H1 (cell line): Measurements from ENCODE around the gene LYPD6. TPM values are rescaled to one million over a fixed set of nuclear protein-coding genes. Genes with fewer than 3 reads are reported as not detected.

Experiments
- CTCF ChIA-PET: fragments of 300-600 bp; sonication (Branson Sonifier 250); formaldehyde crosslinking; loops from one replicate; lab custom pipeline; 2021; ENCODE audit not compliant: partially characterized antibody; lab: Charles Lee
- POLR2A ChIA-PET: fragments of 300-600 bp; sonication (Branson Sonifier 250); formaldehyde crosslinking; loops from one replicate; lab custom pipeline; 2021; ENCODE audit warnings: inconsistent platforms; ENCODE audit not compliant: partially characterized antibody; lab: Charles Lee
- DNase-seq, 2 experiments: peaks; one replicate each; pipeline versions ENCODE4 v3.0.0 to v3.0.0-alpha.2; 2010 to 2022; ENCODE audit warnings: low spot score in 2 of 2, low read depth in 1 of 2, mixed read lengths in 1 of 2
- FAIRE-seq: peaks from 2 replicates; lab custom pipeline; 2011; peaks lifted over from hg19 to GRCh38; lab: Jason Lieb, UNC
- H2AFZ ChIP-seq: 2 replicates; pipeline ENCODE4 v1.8.1; 2012; ENCODE audit warnings: low read length, inconsistent platforms
- H2AK5ac ChIP-seq: 2 replicates; pipeline ENCODE4 v1.6.1; 2013; ENCODE audit warnings: low read depth, low read length
- H2BK120ac ChIP-seq: replicated peaks from 2 replicates; pipeline ENCODE3; 2013; ENCODE audit warnings: low read depth, low read length, inconsistent platforms
- H2BK12ac ChIP-seq: 2 replicates; pipeline ENCODE4 v1.6.1; 2013; ENCODE audit warnings: low read depth, low read length
- H2BK15ac ChIP-seq: 2 replicates; pipeline ENCODE4 v1.6.1; 2013; ENCODE audit warnings: low read length
- H2BK20ac ChIP-seq: 2 replicates; pipeline ENCODE4 v1.6.1; 2013; ENCODE audit warnings: low read length
- H2BK5ac ChIP-seq: 2 replicates; pipeline ENCODE4 v1.6.1; 2013; ENCODE audit warnings: low read depth, low read length
- H3K14ac ChIP-seq: 2 replicates; pipeline ENCODE4 v1.6.1; 2013; ENCODE audit warnings: inconsistent platforms; ENCODE audit not compliant: insufficient read length
- H3K18ac ChIP-seq: 2 replicates; pipeline ENCODE4 v1.6.1; 2013; ENCODE audit warnings: low read length; ENCODE audit errors: extremely low read depth
- H3K23ac ChIP-seq: 2 replicates; pipeline ENCODE4 v1.6.1; 2013; ENCODE audit warnings: inconsistent platforms; ENCODE audit not compliant: insufficient read length
- H3K23me2 ChIP-seq: 2 replicates; pipeline ENCODE4 v1.6.1; 2013; ENCODE audit warnings: low read depth, low read length
- H3K27ac ChIP-seq: 2 replicates; pipeline ENCODE4 v1.6.1; 2011; ENCODE audit warnings: low read depth, low read length, inconsistent platforms
- H3K27me3 ChIP-seq, 4 experiments: replicated peaks in 1 of 4; 1 replicate in 1 of 4; 2 replicates in 3 of 4; pipeline versions ENCODE4 v1.6.1 to v1.8.1; 2011 to 2013; ENCODE audit warnings: low read length in 3 of 4, mild to moderate bottlenecking in 3 of 4, inconsistent platforms in 2 of 4, mixed read lengths in 2 of 4, moderate library complexity in 1 of 4; ENCODE audit not compliant: control insufficient read depth in 3 of 4, insufficient read depth in 3 of 4; ENCODE audit errors: extremely low read depth in 1 of 4
- H3K36me3 ChIP-seq, 4 experiments: 2 replicates each; pipeline versions ENCODE4 v1.6.1 to v1.8.1; 2011 to 2013; ENCODE audit warnings: mild to moderate bottlenecking in 4 of 4, low read length in 3 of 4, moderate library complexity in 2 of 4, control low read depth in 1 of 4, inconsistent platforms in 1 of 4; ENCODE audit not compliant: insufficient read depth in 4 of 4, control insufficient read depth in 2 of 4
- H3K4ac ChIP-seq: replicated peaks from 2 replicates; pipeline ENCODE3; 2013; ENCODE audit warnings: low read length, low read depth, mixed read lengths, inconsistent platforms; ENCODE audit not compliant: insufficient read length
- H3K4me1 ChIP-seq, 4 experiments: replicated peaks in 1 of 4; 1 replicate in 1 of 4; 2 replicates in 3 of 4; pipeline versions ENCODE4 v1.6.1 to v1.8.1; 2011 to 2013; ENCODE audit warnings: low read length in 3 of 4, inconsistent platforms in 2 of 4, mixed read lengths in 1 of 4; ENCODE audit not compliant: insufficient read depth in 4 of 4, control insufficient read depth in 3 of 4
- H3K4me2 ChIP-seq, 2 experiments: 2 replicates each; pipeline versions ENCODE4 v1.6.1 to v1.8.1; 2011 to 2013; ENCODE audit warnings: low read depth in 2 of 2, low read length in 2 of 2, control low read depth in 1 of 2, inconsistent platforms in 1 of 2, mild to moderate bottlenecking in 1 of 2; ENCODE audit not compliant: insufficient read depth in 1 of 2
- H3K4me3 ChIP-seq, 4 experiments: fragments of 200-600, 300-600 bp in 1 of 4; sonication (generic), shearing (Covaris generic), sonication (Bioruptor Twin) in 1 of 4; 2 replicates each; pipeline versions ENCODE4 v1.5.1 to v1.8.1; 2011 to 2016; ENCODE audit warnings: low read length in 4 of 4, low read depth in 3 of 4, control low read depth in 2 of 4, inconsistent platforms in 2 of 4, mild to moderate bottlenecking in 2 of 4, mixed read lengths in 1 of 4, moderate library complexity in 1 of 4; ENCODE audit not compliant: insufficient read depth in 2 of 4; ENCODE audit errors: extremely low read depth in 1 of 4
- H3K56ac ChIP-seq: replicated peaks from 2 replicates; pipeline ENCODE3; 2013; ENCODE audit warnings: low read depth, mild to moderate bottlenecking, mixed read lengths, low read length, inconsistent platforms; ENCODE audit not compliant: insufficient read length
- H3K79me1 ChIP-seq: 2 replicates; pipeline ENCODE4 v1.6.1; 2013; ENCODE audit warnings: low read depth, low read length, control low read depth
- H3K79me2 ChIP-seq, 2 experiments: 2 replicates each; pipeline versions ENCODE4 v1.6.1 to v1.8.1; 2012 to 2013; ENCODE audit warnings: low read length in 2 of 2, mild to moderate bottlenecking in 2 of 2, inconsistent platforms in 1 of 2; ENCODE audit not compliant: insufficient read depth in 2 of 2, control insufficient read depth in 1 of 2
- H3K9ac ChIP-seq, 4 experiments: replicated peaks in 1 of 4; 1 replicate in 1 of 4; 2 replicates in 3 of 4; pipeline versions ENCODE4 v1.6.1 to v1.8.1; 2011 to 2013; ENCODE audit warnings: low read depth in 3 of 4, low read length in 3 of 4, control low read depth in 2 of 4, mild to moderate bottlenecking in 2 of 4, moderate library complexity in 2 of 4, inconsistent platforms in 1 of 4; ENCODE audit errors: extremely low read depth in 1 of 4
- H3K9me3 ChIP-seq, 2 experiments: 2 replicates each; pipeline versions ENCODE4 v1.6.1 to v1.8.1; 2012 to 2013; ENCODE audit warnings: mild to moderate bottlenecking in 2 of 2, moderate library complexity in 2 of 2, control low read depth in 1 of 2, inconsistent platforms in 1 of 2, low read depth in 1 of 2, low read length in 1 of 2, mixed read lengths in 1 of 2; ENCODE audit not compliant: insufficient read depth in 2 of 2
- H4K20me1 ChIP-seq, 2 experiments: replicated peaks in 1 of 2; 2 replicates each; pipeline versions ENCODE3 to v1.8.1; 2011 to 2013; ENCODE audit warnings: inconsistent platforms in 2 of 2, low read length in 2 of 2, mild to moderate bottlenecking in 1 of 2; ENCODE audit not compliant: insufficient read depth in 2 of 2, control insufficient read depth in 1 of 2
- H4K5ac ChIP-seq: 2 replicates; pipeline ENCODE4 v1.6.1; 2013; ENCODE audit warnings: low read length, low read depth, mixed read lengths, inconsistent platforms; ENCODE audit not compliant: insufficient read length
- H4K8ac ChIP-seq: 2 replicates; pipeline ENCODE4 v1.8.0; 2013; ENCODE audit warnings: mild to moderate bottlenecking, moderate library complexity, low read length, inconsistent platforms; ENCODE audit not compliant: insufficient read depth; ENCODE audit errors: extremely low read depth
- H4K91ac ChIP-seq: replicated peaks from 2 replicates; pipeline ENCODE3; 2013; ENCODE audit warnings: low read length, mixed read lengths, inconsistent platforms; ENCODE audit not compliant: insufficient read length
- MAFK ChIP-seq: IDR thresholded peaks from 2 replicates; pipeline ENCODE4 v1.6.1; 2012; ENCODE audit warnings: low read depth, mild to moderate bottlenecking, improper control_type of control experiment, low read length
- RFX5 ChIP-seq: IDR thresholded peaks from 2 replicates; pipeline ENCODE4 v1.6.1; 2011; ENCODE audit warnings: low read depth, low read length, improper control_type of control experiment, borderline replicate concordance
- SP1 ChIP-seq: IDR thresholded peaks from 2 replicates; pipeline ENCODE4 v1.6.1; 2011; ENCODE audit warnings: low read depth, low read length
- WGBS, 2 experiments: shearing (Covaris generic) in 1 of 2; methylation state at CpG; one replicate each; pipeline versions ENCODE4 v1.1.6 to v1.1.7; 2013 to 2015; ENCODE audit warnings: low lambda C conversion rate in 2 of 2, mixed read lengths in 2 of 2, inconsistent platforms in 1 of 2, low coverage in 1 of 2, missing lambda C conversion rate in 1 of 2; ENCODE audit not compliant: insufficient replicate concordance in 2 of 2, insufficient coverage in 1 of 2, insufficient read length in 1 of 2; ENCODE audit errors: extremely low coverage in 1 of 2, missing lambda C conversion rate in 1 of 2; 5-methylcytosine and 5-hydroxymethylcytosine counted together
- polyA plus RNA-seq, 7 experiments: library from polyadenylated mRNA; depleted of rRNA in 3 of 7; stranded (reverse) in 5 of 7; unstranded in 2 of 7; fragments of >200 nt in 5 of 7; fragments of 200-250 nt in 2 of 7; gene quantifications; 1 replicate in 5 of 7; 2 replicates in 1 of 7; 4 replicates in 1 of 7; pipeline versions ENCODE4 v1.2.1 to v1.2.3, GENCODE V29; 2011 to 2013; ENCODE audit warnings: missing spikeins in 2 of 7, mixed read lengths in 2 of 7
- total RNA-seq: library from RNA; stranded (reverse); fragmentation: NEBNext Ultra II Directional; extraction: Animal tissue kit (Norgen Biotek cat#: 25700); gene quantifications from 2 replicates; pipeline ENCODE4 v1.2.1, GENCODE V29; 2021

LYPD6 gene
- total and polyA plus RNA-seq, 2 of the 8 experiments (the other 6 are each of a cell fraction or from before 2014, with no cell fraction given): 5.6 to 8.9 TPM

GRCh38 chr2:149441255-149441654 is 110.9 kb downstream of the LYPD6 start:
- Histone ChIP-seq H2BK12ac (no peak overlapping the region), H4K20me1 (peaks cover 0 to 1% of the 10 kb centered on the region in 2 experiments), H3K23me2 (no peaks in the 10 kb centered on the region), H2AFZ (no peak overlapping the region), H3K79me1 (no peaks in the 10 kb centered on the region), H2BK20ac (no peak overlapping the region), H3K27ac (no peak overlapping the region), H3K14ac (no peak overlapping the region), H3K4ac (no peak overlapping the region), H3K4me1 (no peaks in the 10 kb centered on the region), H4K5ac (no peak overlapping the region), H3K23ac (no peak overlapping the region), H2BK15ac (no peak overlapping the region), H2BK5ac (no peak overlapping the region), H3K36me3 (no peaks in the 10 kb centered on the region), H4K8ac (no peak overlapping the region), H2BK120ac (no peak overlapping the region), H3K18ac (no peak overlapping the region), H3K9ac (no peak overlapping the region), H3K4me3 (no peak overlapping the region), H3K79me2 (no peaks in the 10 kb centered on the region), H3K27me3 (no peaks in the 10 kb centered on the region), H3K4me2 (no peak overlapping the region), H2AK5ac (no peak overlapping the region), H3K9me3 (no peaks in the 10 kb centered on the region), H4K91ac (no peak overlapping the region), H3K56ac (no peak overlapping the region)
- ChIA-PET CTCF (no interaction called here), POLR2A (interaction anchor here (0.7 kb wide), 1 partner anchor 11 kb away, joined by 4 read pairs; no protein-coding TSS in a partner anchor)
- FAIRE-seq (no peak), DNase-seq (no peak)
- TF ChIP-seq RFX5 (no peak), SP1 (no peak), MAFK (no peak)
- 88% methylated on average over 3 of the region's 3 CpGs; no CpG with 5 or more reads in 1 of the 2 experiments for WGBS, 2 experiments
